LNCAP (cell line): Measurements from ENCODE around the gene CBX7.

Experiments used
- TF ChIP-seq, protein P1 (sequence below): fragments of 450-650 bp; IDR thresholded peaks from 2 replicates; pipeline ENCODE4 v1.5.1; 2017; ENCODE audit warnings: mild to moderate bottlenecking

Gene CBX7

DNA sequence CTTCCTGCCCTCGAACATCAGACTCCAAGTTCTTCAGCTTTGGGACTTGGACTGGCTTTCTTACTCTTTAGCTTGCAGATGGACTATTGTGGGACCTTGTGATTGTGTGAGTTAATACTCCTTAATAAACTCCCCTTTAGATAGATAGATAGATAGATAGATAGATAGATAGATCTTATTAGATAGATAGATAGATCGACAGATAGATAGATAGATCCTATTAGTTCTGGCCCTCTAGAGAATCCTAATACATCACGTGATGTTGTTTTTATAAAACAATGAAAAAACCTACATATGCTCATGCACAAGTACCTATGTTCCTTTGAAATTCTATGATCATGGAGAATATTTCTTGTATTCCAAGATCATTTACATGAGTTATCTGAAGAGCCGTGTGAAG, 31.5 kb downstream of the CBX7 start:
- TF ChIP-seq, protein P1, sequence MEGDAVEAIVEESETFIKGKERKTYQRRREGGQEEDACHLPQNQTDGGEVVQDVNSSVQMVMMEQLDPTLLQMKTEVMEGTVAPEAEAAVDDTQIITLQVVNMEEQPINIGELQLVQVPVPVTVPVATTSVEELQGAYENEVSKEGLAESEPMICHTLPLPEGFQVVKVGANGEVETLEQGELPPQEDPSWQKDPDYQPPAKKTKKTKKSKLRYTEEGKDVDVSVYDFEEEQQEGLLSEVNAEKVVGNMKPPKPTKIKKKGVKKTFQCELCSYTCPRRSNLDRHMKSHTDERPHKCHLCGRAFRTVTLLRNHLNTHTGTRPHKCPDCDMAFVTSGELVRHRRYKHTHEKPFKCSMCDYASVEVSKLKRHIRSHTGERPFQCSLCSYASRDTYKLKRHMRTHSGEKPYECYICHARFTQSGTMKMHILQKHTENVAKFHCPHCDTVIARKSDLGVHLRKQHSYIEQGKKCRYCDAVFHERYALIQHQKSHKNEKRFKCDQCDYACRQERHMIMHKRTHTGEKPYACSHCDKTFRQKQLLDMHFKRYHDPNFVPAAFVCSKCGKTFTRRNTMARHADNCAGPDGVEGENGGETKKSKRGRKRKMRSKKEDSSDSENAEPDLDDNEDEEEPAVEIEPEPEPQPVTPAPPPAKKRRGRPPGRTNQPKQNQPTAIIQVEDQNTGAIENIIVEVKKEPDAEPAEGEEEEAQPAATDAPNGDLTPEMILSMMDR, result no peak

DNA sequence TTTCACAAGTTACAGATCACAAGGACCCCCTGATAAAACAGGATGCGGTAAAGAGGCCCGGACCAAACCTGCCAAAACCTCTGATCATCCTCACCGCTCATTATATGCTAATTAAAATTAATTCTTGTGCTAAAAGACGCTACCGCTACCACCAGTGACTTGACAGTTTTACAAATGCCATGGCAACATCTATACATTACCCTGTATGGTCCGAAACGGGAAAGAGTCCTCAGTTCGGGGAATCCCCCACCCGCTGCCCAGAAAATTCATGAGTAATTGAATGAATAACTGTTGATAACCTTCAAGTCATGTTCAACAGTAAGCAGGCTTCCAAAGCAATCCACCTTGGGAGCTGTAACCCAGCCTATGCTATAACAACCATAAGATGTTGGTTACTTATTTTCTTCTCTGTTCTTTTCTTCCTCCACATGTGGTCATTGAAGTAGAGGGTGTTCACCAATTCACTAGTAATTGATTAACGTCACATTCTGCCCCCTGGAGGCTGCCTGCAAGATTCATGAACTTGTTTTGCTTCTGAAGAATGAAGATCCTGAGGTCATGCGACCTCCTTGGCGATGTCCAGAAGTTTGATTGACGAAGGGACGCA, 34.8 kb downstream of the CBX7 start:
- TF ChIP-seq, protein P1, result peak; percentile 51; the same call in 1 of the 2 replicates

DNA sequence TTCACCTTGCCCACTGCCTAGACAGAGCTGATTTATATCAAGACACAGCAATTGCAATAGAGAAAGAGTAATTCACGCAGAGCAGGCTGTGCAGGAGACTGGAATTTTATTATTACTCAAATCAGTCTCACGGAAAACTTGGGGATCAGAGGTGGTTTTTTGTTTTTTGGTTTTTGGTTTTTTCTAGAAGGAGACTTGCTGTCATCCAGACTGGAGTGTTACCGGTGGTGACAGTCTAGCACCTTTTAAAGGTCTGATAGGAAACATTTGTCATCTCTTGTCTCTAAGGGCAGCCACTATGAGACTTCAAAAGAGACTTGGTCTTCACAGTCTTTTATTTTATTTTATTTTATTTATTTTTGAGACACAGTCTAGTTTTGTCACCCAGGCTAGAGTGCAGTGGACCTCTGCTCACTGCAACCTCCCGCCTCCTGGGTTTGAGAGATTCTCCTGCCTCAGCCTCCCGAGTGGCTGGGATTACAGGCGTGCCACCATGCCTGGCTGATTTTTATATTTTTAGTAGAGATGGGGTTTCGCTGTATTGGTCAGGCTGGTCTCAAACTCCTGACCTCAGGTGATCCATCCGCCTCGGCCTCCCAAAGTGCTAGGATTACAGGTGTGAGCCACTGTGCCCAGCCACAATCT, 36.4 kb downstream of the CBX7 start:
- TF ChIP-seq, protein P1, result no peak

- TF ChIP-seq, protein P1, result no peak
Observed at GRCh38 chr22:39115570-39115969, 36.9 kb downstream of the CBX7 start.

DNA sequence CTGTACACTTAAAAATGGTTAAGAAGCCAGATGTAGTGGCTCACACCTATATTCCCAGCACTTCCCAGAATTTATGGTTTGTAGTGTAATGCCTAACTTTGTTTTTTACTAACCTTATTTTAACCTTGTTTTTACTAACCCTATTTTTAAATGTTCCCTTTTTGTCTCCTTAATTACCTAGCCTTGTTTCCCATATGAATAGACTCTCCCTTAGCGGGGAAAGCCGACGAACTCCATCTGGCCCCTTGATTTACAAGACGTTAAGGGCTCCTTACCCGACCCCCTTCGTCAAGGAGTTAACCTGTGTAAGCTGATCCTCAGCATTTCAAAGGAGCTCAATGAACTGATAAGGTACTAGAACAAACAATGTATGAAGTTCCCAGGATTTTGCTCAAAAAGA, 38.4 kb downstream of the CBX7 start:
- TF ChIP-seq, protein P1, result no peak

GRCh38 chr22:39110631-39111561, 41.6 kb downstream of the CBX7 start:
- TF ChIP-seq, protein P1, result no peak

DNA sequence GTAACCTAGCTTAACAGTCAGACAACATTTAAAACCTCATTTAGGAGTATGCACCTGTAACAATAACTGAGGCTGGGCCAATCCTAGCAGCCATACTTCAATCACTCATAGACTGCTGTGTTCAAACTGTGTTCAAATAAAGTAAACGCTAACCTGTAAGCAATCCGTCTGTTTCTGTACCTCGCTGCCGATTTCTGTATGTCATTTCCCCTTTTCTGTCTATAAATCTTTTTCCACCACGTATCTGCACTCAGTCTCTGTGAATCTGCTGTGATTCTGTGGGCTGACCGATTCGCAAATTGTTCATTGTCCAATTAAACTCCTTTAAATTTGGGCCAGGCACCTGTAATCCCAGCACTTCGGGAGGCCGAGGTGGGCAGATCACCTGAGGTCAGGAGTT, 43.1 kb downstream of the CBX7 start:
- TF ChIP-seq, protein P1, result no peak
